SW 1271 (cell line): ENCODE results near the gene STK40.

Source experiments
- DNase-seq, 2 experiments: peaks; one replicate each; lab custom pipeline; 2025; lab: John Stamatoyannopoulos, UW

Gene STK40

DNA sequence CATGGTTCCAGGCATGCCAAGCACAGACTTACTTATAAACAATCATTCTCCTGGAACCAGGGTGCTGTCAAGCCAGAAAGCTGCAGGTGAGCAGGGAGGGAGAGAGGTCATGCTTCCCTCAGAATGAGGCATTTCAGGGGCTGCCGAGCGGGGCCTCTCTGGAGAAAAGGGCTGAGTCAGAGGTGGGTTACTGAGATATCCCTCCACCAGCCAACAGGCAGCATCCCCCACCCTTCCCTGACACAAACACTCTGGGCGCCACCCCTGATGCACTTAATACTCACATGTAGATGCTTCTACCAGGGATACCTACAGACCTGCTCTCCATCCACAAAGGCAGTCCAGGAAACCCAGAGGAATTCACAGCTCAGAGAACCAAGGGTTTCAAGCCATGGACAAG, 13.1 kb downstream of the STK40 start:
- no peak for DNase-seq

- DNase-seq: peak in 1 of 2 experiments; percentile 40
These were observed 16.5 kb downstream of the STK40 start for GRCh38 chr1:36369061-36369861.

GRCh38 chr1:36367798-36368197, 17.9 kb downstream of the STK40 start:
- DNase-seq: no peak

DNA sequence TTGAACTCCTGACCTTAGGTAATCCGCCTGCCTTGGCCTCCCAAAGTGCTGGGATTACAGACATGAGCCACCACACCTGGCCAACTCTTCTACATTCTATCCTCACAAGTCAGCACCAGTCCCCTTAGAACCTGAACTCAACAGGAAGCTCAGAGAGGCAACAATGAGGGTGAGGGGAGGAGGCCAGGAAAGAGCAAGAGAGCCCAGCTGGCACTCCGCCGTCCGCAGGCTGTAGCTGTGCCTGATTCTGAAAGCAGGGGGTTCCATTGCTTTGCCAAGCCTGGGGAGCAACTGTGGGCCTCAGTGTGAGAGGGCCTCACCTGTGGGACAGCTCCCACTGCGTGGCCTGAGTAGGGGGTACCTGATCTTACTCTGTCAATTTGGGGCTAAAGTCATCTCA, 18.7 kb downstream of the STK40 start:
- DNase-seq: no peak

GRCh38 chr1:36366091-36366661, 19.5 kb downstream of the STK40 start:
- DNase-seq: no peak

DNA sequence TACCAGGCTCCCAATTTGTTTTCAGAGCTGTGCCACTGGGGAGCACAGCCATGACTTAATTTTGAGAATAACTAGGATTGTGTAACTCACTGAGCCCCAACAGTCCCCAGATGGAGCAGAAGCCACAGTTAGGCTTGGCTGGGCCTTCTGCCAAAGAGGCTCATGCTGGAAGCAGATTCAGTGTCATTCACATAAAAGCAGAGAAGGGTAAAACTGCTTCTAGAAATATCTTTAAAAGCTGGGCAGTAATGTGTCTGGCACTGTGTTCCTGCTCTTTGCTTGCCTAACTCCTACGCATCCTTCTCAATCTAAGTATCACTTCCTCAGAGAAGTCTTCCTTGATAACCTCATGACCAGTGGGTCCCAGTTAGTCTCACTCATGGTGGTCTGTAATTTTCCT, 20.3 kb downstream of the STK40 start:
- no peak for DNase-seq

DNA sequence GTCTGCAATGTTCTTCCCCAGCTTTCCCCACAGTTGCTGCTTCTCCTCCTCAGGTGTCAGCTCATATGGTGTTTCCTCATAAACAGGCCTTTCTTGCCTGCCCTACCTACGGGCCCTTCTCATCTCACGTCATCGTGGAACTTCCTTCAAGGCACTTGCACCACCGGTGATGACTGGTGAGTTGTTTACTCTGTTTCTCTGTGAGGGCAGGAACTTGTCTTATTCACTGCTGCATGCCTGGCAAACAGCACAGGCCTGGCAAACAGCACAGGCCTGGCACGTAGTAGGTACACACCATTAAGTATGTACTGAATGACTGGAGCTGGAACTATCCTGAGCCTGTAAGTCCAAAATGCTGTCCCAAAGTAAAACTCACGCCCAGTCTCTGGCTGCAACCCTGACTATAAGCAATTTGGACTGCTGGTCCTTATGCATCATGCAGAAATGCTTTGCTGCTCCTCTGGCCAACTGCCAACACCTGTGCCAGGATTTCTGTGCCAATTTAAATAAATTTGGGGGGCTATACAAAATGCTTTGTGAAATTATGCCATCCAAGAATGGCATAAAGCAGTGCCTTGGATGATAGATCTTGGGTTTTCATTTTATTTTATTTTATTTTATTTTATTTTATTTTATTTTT, 25.7 kb downstream of the STK40 start:
- no peak for DNase-seq

DNA sequence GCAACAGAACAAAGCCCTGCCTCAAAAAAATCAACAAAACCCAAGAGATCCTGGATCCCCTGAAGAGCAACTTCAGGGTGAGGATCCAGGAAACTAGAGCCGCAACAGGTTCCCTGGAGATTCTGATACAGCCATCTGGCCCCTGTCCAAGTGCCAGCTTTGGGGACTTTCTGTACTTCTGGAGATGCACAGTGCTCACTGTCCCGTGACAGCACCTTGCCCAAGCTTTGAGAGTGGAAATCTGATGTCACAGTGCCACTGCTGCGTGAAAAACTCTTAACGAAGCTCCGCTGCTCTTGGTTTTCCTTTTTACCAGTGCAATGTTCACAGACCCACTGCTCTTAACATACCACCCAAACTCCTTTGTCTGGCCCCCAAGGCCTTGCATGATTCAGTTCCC, 26.3 kb downstream of the STK40 start:
- DNase-seq: no peak

DNA sequence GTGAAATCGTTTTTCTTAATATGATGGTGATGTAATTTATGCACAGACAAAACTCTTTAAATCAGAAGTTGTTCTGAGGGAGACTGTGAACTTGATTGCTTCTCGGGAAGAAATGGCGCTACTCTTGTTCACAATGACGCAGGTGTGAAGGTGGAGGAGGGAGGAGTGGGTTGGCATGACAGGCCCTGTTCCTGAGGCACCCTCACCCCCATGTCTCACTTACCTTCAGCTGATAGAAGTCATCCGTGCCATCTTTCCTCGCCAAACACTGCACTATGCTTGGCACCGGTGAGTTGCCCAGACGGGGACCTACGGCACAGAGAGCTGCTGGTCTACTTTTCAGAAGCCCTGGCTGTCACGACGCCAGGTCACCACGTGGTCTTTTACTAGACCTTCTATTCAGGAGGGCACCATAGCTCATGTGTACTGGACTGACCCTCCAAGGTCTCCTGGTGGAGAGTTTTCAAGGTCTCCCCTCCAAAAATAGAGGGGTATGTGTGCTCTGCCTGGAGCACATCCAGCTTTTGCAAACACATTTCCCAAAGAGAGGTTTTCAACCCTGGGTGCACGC, 27.1 kb downstream of the STK40 start:
- no peak for DNase-seq

GRCh38 chr1:36355811-36356210, 29.9 kb downstream of the STK40 start:
- DNase-seq: no peak

DNA sequence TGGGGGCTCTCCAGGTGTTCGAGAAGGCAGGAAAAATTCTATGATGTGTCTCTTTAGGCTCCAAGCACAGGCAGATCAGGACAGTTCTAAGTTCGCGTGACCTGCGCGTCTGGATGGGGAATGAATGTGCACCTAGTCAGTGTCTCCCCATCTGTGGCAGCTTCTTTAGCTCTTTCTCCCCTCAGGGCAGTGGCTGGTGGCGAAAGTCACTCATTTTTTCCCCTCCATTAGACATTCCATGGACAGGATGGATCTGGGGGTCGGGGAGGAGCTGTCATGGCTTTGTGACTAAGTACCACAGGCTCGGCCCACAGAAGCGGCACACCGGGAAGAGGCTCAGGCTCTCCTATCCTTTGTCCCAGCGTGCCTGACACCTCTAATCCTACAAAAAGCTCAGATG, 31.2 kb downstream of the STK40 start:
- DNase-seq: no peak

- DNase-seq: peak in 1 of 2 experiments; percentile 48
These were observed 32.5 kb downstream of the STK40 start for GRCh38 chr1:36352910-36353878.

GRCh38 chr1:36352125-36352909, 33.4 kb downstream of the STK40 start:
- DNase-seq: peak; percentile 21 to 61

DNA sequence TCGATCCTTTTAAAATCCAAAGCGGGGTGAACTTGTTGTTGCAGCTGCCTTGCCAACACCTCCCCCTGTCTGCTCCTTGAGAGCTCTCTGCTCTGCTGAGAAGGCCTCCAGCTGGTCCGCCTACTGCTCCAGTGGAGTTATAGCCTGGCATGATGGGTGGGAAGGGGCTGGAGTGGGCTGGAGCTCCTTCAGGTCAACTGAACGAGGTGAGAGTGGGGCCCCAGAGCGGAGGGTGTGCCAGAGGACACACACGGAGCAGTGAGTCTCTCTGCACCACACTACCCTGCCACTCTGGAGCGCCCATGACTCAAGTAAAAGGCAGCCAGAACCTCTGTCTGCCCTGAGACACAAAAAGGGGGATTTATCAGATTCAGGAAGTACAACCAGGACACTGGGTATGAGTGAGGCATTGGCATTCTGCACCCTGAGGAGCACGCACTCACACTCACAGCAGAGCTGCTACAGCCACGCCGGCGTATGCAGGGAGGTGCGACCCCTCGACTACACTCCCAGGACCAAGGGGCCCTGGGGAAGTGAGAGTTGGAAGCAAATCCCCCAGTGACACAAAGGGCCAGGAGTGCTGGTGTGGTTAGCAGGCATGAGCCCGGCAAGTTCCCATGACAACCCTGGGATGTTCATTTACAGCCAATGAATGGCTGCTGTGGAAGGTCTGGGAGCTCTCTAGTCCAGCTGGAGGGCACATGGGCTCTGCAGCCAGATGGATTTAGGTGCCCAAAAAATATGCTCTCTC, 34.3 kb downstream of the STK40 start:
- peak; percentile 42 to 62 for DNase-seq

DNA sequence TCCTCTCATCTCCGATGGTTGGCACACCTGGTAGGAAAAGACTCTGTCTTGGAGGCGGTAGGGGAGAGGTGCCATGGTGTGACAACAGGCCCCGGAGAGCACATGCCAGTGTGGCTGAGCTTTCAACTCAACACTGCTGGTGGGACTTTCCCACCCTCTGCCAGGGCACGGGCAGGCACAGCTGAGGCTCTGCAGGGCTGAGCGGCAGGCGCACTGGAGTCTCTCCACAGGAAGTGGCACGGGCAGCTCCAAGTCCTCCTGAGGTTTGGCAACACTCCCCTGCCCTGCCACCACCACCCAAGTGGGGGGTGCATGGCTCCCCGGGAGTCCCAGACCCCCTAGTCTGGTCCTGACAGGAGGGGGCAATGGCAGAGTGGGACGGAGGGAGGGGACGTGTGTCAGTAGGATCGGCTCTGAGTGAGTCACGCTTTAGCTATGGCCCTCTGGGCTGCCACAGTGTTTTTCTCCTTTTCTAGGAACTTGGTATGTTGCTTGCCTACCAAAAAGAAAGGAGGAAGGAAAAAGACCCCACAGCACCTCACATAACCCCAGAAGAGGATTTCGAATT, 35.0 kb downstream of the STK40 start:
- peak; percentile 28 to 66 for DNase-seq

DNA sequence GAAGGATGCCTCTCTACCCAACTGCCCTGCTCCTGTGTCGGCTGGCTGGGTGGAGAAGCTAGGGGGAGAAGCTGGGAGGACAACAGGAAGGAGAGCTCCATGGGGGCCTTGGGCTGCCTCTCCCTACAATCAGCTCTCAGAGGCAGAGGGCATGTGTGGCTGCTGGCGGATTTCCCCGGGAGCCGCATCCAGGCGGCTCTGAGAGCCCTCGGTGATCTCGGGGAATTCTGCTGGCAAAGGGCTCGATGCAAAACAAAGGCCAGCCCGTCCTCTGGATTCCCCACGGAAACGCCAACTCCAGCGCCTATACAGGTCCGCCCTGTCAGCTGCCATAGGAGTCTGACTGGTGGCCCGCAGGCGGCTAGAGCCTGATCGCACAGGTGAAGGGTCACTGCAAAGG, 35.9 kb downstream of the STK40 start:
- DNase-seq: no peak

DNA sequence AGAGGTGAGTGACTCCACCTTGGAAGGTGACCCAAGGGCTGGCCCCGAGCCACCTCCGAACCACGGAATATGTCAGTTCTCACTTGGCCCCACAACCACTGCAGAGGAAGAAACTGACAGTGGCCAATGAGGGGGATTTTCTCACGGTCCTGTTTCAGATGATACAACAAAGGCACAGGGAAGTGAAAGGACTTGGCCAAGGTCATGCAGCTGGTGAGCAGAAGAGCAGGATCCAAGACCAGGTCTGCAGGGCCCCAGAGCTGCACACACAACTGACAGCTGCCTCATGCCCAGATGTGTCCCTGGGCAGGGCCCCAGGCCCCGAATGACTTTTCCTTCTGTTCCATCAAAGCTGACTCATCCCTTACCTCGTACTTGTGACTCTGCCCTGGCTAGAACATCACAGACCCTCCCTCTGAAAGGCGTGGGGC, 36.5 kb downstream of the STK40 start:
- no peak for DNase-seq

DNA sequence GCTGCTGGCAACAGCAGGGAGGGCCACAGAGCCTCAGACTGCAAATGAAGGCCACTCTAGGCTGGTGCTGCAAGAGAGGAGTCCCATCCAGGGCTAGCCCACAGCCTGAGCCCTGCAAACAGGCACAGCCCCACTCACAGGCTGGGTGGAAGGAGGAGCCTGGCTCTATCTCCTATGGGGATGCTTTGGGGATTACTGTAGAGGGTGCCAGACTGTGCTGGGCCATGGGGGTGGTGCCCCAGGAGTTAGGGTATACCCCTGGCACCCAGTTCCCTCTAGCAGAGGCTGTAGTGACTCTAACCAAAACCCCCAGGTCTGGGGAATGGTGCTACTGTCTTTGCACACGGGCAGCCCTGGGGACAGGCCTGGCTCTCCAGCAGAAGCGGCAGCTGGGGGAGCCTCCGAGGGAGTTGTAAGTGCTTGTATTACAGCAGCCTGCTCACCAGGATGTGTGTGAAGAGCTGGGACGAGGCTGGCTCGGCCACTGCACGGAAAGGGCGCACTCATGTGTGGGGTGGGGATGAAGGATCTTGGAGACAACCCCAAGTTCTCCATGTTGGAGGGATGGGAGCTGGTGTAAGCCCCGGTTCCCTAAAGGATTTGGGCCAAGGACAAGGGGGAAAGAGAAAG, 38.9 kb downstream of the STK40 start:
- no peak for DNase-seq

DNA sequence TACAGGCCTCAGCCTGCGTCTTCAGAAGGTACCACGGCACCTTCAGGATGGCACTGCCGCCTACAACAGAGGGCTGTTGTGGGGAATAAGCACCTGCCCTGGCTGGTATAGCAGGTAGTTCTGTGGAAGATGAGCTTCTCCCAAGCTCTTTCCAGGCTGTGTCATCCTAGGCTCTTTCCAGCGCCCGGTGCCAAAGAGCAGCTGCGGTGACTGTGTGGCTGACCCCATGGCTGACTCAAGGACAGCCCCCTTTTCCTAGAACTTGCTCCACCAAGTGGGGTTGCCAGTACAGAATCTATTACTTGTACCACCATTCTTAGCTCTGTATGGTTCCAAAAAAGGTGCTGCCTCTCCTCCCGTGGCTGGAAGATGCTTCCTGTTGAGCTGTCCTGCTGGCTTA, 40.4 kb downstream of the STK40 start:
- no peak for DNase-seq

DNA sequence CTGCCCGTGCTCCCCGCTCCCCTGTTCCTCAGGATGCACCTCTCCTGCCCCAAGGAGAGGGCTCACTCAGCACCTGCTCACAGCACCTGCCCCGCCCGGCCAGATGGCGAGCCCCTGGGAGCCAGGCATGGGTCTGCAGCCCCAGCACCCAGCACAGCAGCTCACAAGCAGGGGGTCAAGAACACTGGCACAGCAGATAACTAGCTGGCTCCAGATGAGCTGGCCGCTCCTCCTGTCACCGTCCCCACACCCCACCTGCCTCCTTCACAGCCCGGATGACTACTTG, 41.4 kb downstream of the STK40 start:
- no peak for DNase-seq
